Measurements from ENCODE around the gene CACNA1D.

The CACNA1D gene

GRCh38 chr3:53501178-53501577, 6.8 kb downstream of the CACNA1D start:
- DNase-seq (ENCODE audit: low spot score), result no peak
- TF ChIP-seq CTCF (conservative IDR thresholded peaks at IDR 0.05; ENCODE audit: low read depth), result no peak
- no peak overlapping the region for H3K27ac ChIP-seq
- CTCF ChIA-PET, result no interaction called here
- POLR2A ChIA-PET (ENCODE audit: low non-redundant PET), result no interaction called here

GRCh38 chr3:53502737-53503136, 8.3 kb downstream of the CACNA1D start:
- POLR2A ChIA-PET (ENCODE audit: low non-redundant PET), result no interaction called here
- DNase-seq (ENCODE audit: low spot score), result no peak
- no peak for TF ChIP-seq CTCF (conservative IDR thresholded peaks at IDR 0.05; ENCODE audit: low read depth)
- CTCF ChIA-PET, result no interaction called here
- no peak overlapping the region for H3K27ac ChIP-seq

GRCh38 chr3:53503195-53503594, 8.8 kb downstream of the CACNA1D start:
- CTCF ChIA-PET, result no interaction called here
- no peak for TF ChIP-seq CTCF (conservative IDR thresholded peaks at IDR 0.05; ENCODE audit: low read depth)
- H3K27ac ChIP-seq, result no peak overlapping the region
- POLR2A ChIA-PET (ENCODE audit: low non-redundant PET), result no interaction called here
- no peak for DNase-seq (ENCODE audit: low spot score)

GRCh38 chr3:53506110-53506762, 11.8 kb downstream of the CACNA1D start:
- CTCF ChIA-PET, result interaction anchor here (0.6 kb wide), 1 partner anchor 39 kb away, joined by 3 read pairs; no protein-coding TSS in a partner anchor
- TF ChIP-seq CTCF (conservative IDR thresholded peaks at IDR 0.05; ENCODE audit: low read depth), result no peak
- DNase-seq (ENCODE audit: low spot score), result no peak
- POLR2A ChIA-PET (ENCODE audit: low non-redundant PET), result no interaction called here
- H3K27ac ChIP-seq, result no peak overlapping the region

- no peak for DNase-seq (ENCODE audit: low spot score)
- no peak overlapping the region for H3K27ac ChIP-seq
- CTCF ChIA-PET, result no interaction called here
- no peak for TF ChIP-seq CTCF (conservative IDR thresholded peaks at IDR 0.05; ENCODE audit: low read depth)
- POLR2A ChIA-PET (ENCODE audit: low non-redundant PET), result no interaction called here
Measured at GRCh38 chr3:53506763-53507145, 12.3 kb downstream of the CACNA1D start.

- H3K27ac ChIP-seq, result no peak overlapping the region
- no peak for DNase-seq (ENCODE audit: low spot score)
- CTCF ChIA-PET, result no interaction called here
- POLR2A ChIA-PET (ENCODE audit: low non-redundant PET), result no interaction called here
- TF ChIP-seq CTCF (conservative IDR thresholded peaks at IDR 0.05; ENCODE audit: low read depth), result no peak
Measured at GRCh38 chr3:53509494-53509893, 15.1 kb downstream of the CACNA1D start.

Data from RWPE1 (cell line).